ENCODE measurements around the gene ZNF280B. TPM values are rescaled to one million over a fixed set of nuclear protein-coding genes. Genes with fewer than 3 reads are reported as not detected.

ZNF280B gene
- total RNA-seq, 6 experiments from 2014 or later, result 0.06 to 0.31 (median 0.10) TPM; not detected in 2

- TF ChIP-seq CTCF (IDR thresholded peaks at IDR 0.05) (no peak), POLR2A (IDR thresholded peaks at IDR 0.05) (no peak)
- no peaks in the 10 kb centered on the region for H3K27me3 ChIP-seq
- no peak overlapping the region for H3K27ac ChIP-seq
- 14% methylated on average over 1 of the region's 8 CpGs for WGBS (ENCODE audit: insufficient coverage, low coverage, low lambda C conversion rate, missing lambda C conversion rate)
- intact Hi-C loops (cut with DNase I), result no loop called here
- no peak for ATAC-seq
- H3K9me3 ChIP-seq, result no peaks in the 10 kb centered on the region
- DNase-seq, result no peak
- no peak overlapping the region for H3K4me3 ChIP-seq
- no peaks in the 10 kb centered on the region for H3K36me3 ChIP-seq
- no peaks in the 10 kb centered on the region for H3K4me1 ChIP-seq
Observed at GRCh38 chr22:22550789-22551434, 42.4 kb upstream of the ZNF280B start.

GRCh38 chr22:22548910-22549309, 40.4 kb upstream of the ZNF280B start:
- no peak for TF ChIP-seq CTCF (IDR thresholded peaks at IDR 0.05)
- no peak for TF ChIP-seq POLR2A (IDR thresholded peaks at IDR 0.05)
- intact Hi-C loops (cut with DNase I), result no loop called here
- H3K4me3 ChIP-seq, result no peak overlapping the region
- H3K9me3 ChIP-seq, result no peaks in the 10 kb centered on the region
- WGBS (ENCODE audit: insufficient coverage, low coverage, low lambda C conversion rate, missing lambda C conversion rate), result 40% methylated on average over 1 of the region's 1 CpG
- no peak for ATAC-seq
- DNase-seq, result no peak
- no peaks in the 10 kb centered on the region for H3K27me3 ChIP-seq
- H3K4me1 ChIP-seq, result no peaks in the 10 kb centered on the region
- no peak overlapping the region for H3K27ac ChIP-seq
- H3K36me3 ChIP-seq, result no peaks in the 10 kb centered on the region

GRCh38 chr22:22548317-22548716, 39.8 kb upstream of the ZNF280B start:
- H3K9me3 ChIP-seq, result no peaks in the 10 kb centered on the region
- H3K4me3 ChIP-seq, result no peak overlapping the region
- ATAC-seq, result no peak
- H3K27ac ChIP-seq, result no peak overlapping the region
- WGBS (ENCODE audit: insufficient coverage, low coverage, low lambda C conversion rate, missing lambda C conversion rate), result 40% methylated on average over 1 of the region's 9 CpGs
- no peak for TF ChIP-seq CTCF (IDR thresholded peaks at IDR 0.05)
- TF ChIP-seq POLR2A (IDR thresholded peaks at IDR 0.05), result no peak
- intact Hi-C loops (cut with DNase I), result no loop called here
- H3K27me3 ChIP-seq, result no peaks in the 10 kb centered on the region
- no peak for DNase-seq
- H3K36me3 ChIP-seq, result no peaks in the 10 kb centered on the region
- no peaks in the 10 kb centered on the region for H3K4me1 ChIP-seq

- WGBS (ENCODE audit: insufficient coverage, low coverage, low lambda C conversion rate, missing lambda C conversion rate), result 29% methylated on average over 1 of the region's 3 CpGs
- Histone ChIP-seq H3K4me1 (no peaks in the 10 kb centered on the region), H3K27me3 (no peaks in the 10 kb centered on the region), H3K4me3 (no peak overlapping the region), H3K36me3 (no peaks in the 10 kb centered on the region), H3K27ac (no peak overlapping the region), H3K9me3 (no peaks in the 10 kb centered on the region)
- no peak for DNase-seq
- no peak for ATAC-seq
- no peak for TF ChIP-seq POLR2A (IDR thresholded peaks at IDR 0.05)
- no peak for TF ChIP-seq CTCF (IDR thresholded peaks at IDR 0.05)
- intact Hi-C loops (cut with DNase I), result no loop called here
Observed at GRCh38 chr22:22547692-22548300, 39.3 kb upstream of the ZNF280B start.
